ENCODE measurements around the gene ARHGDIB.
A peak's percentile ranks its signal among the peaks of the same experiment; 100 is the strongest.

The ARHGDIB gene

GRCh38 chr12:14961466-14962152 lies at the start of gene ARHGDIB:
TSS of gene ARHGDIB (minus strand) at chr12:14961601. CDS start at chr12:14950712, 10,889 bp downstream.
- peak; percentile 65 to 68 for DNase-seq (ENCODE audit: low read depth in 2 of 2)

- no peak for DNase-seq (ENCODE audit: low read depth in 2 of 2)
Observed at GRCh38 chr12:15011162-15011561, 49.8 kb upstream of the ARHGDIB start.

- no peak for DNase-seq (ENCODE audit: low read depth in 2 of 2)
Observed at GRCh38 chr12:15007551-15007950, 46.1 kb upstream of the ARHGDIB start.

- DNase-seq (ENCODE audit: low read depth in 2 of 2): no peak
Observed at GRCh38 chr12:15005064-15005463, 43.7 kb upstream of the ARHGDIB start.

GRCh38 chr12:15004421-15004820 lies 43.0 kb upstream of the ARHGDIB start:
- no peak for DNase-seq (ENCODE audit: low read depth in 2 of 2)

GRCh38 chr12:15001733-15002382 lies 40.5 kb upstream of the ARHGDIB start:
- no peak for DNase-seq (ENCODE audit: low read depth in 2 of 2)

GRCh38 chr12:15000575-15000974 lies 39.2 kb upstream of the ARHGDIB start:
- no peak for DNase-seq (ENCODE audit: low read depth in 2 of 2)

- no peak for DNase-seq (ENCODE audit: low read depth in 2 of 2)
Observed at GRCh38 chr12:14999695-15000365, 38.4 kb upstream of the ARHGDIB start.

GRCh38 chr12:14999021-14999694 lies 37.8 kb upstream of the ARHGDIB start:
- DNase-seq (ENCODE audit: low read depth in 2 of 2): no peak

GRCh38 chr12:14997998-14998397 lies 36.6 kb upstream of the ARHGDIB start:
- no peak for DNase-seq (ENCODE audit: low read depth in 2 of 2)

- DNase-seq (ENCODE audit: low read depth in 2 of 2): no peak
Observed at GRCh38 chr12:14995583-14996425, 34.4 kb upstream of the ARHGDIB start.

GRCh38 chr12:14994610-14995009 lies 33.2 kb upstream of the ARHGDIB start:
- DNase-seq (ENCODE audit: low read depth in 2 of 2): no peak

GRCh38 chr12:14993537-14994266 lies 32.3 kb upstream of the ARHGDIB start:
- peak in 1 of 2 donors; percentile 19 for DNase-seq (ENCODE audit: low read depth in 2 of 2)

- DNase-seq (ENCODE audit: low read depth in 2 of 2): no peak
Observed at GRCh38 chr12:14993117-14993516, 31.7 kb upstream of the ARHGDIB start.

- DNase-seq (ENCODE audit: low read depth in 2 of 2): no peak
Observed at GRCh38 chr12:14992673-14993072, 31.3 kb upstream of the ARHGDIB start.

- DNase-seq (ENCODE audit: low read depth in 2 of 2): no peak
Observed at GRCh38 chr12:14991069-14991468, 29.7 kb upstream of the ARHGDIB start.

GRCh38 chr12:14989790-14990189 lies 28.4 kb upstream of the ARHGDIB start:
- DNase-seq (ENCODE audit: low read depth in 2 of 2): no peak

GRCh38 chr12:14988035-14988434 lies 26.6 kb upstream of the ARHGDIB start:
- DNase-seq (ENCODE audit: low read depth in 2 of 2): no peak

GRCh38 chr12:14986449-14986848 lies 25.0 kb upstream of the ARHGDIB start:
- DNase-seq (ENCODE audit: low read depth in 2 of 2): no peak

- DNase-seq (ENCODE audit: low read depth in 2 of 2): no peak
Observed at GRCh38 chr12:14984766-14985285, 23.4 kb upstream of the ARHGDIB start.

All from stimulated activated CD4-positive, alpha-beta T cell treated with anti-CD3 and anti-CD28 coated beads, Interleukin-15, amount 100 ng/mL, for 48 hours (primary cell).